ENCODE measurements around the gene PARD3. TPM values are rescaled to one million over a fixed set of nuclear protein-coding genes. Genes with fewer than 3 reads are reported as not detected.

The PARD3 gene
- total and polyA plus RNA-seq, 10 of the 15 experiments (the other 5 are each of a cell fraction or from before 2014, with no cell fraction given): 2.6 to 43.1 (median 13.9) TPM

DNA sequence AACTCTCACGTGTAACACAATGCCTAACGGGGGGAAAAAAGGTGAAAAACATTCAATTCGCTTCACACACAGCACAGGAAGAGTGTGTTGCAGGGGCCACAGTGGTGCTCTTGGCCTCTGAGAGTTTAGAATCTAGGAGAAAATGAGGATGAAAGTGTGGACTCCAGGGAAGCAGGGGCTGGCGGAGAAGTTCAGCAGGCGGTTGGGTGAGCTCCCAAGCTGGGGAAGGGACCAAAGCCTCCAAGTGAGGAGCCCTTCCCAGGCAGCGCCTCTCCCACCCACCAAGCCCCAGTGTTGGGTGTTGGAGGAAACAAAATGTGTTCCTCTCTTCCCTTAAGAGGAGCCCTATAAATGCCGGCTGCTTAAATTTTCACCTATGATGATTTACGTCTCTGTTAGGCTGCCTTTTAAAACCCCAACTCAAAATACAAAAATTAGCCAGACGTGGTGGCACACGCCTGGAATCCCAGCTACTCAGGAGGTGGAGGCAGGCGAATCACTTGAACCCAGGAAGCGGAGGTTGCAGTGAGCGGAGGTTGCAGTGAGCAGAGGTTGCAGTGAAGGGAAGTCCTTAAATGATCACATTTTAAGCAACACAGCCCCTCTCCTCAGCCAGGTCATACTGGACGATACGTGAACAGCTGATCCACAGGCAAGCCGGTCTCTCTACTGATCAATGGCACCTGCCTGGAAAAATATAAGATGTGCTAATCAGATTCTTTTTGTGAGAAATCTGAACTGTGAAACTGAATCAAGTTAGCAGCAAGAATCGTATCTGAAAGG lies 735.2 kb downstream of the PARD3 start:
- Histone ChIP-seq H3K9me3 (replicated peaks; ENCODE audit: control insufficient read depth, insufficient read depth, low read length) (no peaks in the 10 kb centered on the region; the same call in 2 of the 3 replicates), H4K20me1 (ENCODE audit: control insufficient read depth, insufficient read depth) (no peaks in the 10 kb centered on the region), H3K79me2 (ENCODE audit: control insufficient read depth, insufficient read depth, low read length) (no peaks in the 10 kb centered on the region), H3K9ac (ENCODE audit: control insufficient read depth, insufficient read depth, low read length) (no peak overlapping the region), H3K4me3 (no peak overlapping the region), H3K4me1 (ENCODE audit: control insufficient read depth, insufficient read depth, low read length) (no peaks in the 10 kb centered on the region), H3K36me3 (ENCODE audit: control insufficient read depth in 2 of 2, insufficient read depth in 2 of 2, low read length in 1 of 2) (no peaks in the 10 kb centered on the region), H3K4me2 (ENCODE audit: control insufficient read depth, insufficient read depth) (no peak overlapping the region), H3K27ac (ENCODE audit: control insufficient read depth, insufficient read depth) (no peak overlapping the region), H2AFZ (ENCODE audit: control insufficient read depth, low read depth, low read length) (no peak overlapping the region), H3K27me3 (replicated peaks in 1 of 2; ENCODE audit: control insufficient read depth in 2 of 2, insufficient read depth in 2 of 2, low read length in 1 of 2) (no peaks in the 10 kb centered on the region)
- in situ Hi-C loops (cut with MboI) (no loop called here), intact Hi-C loops (cut with micrococcal nuclease; ENCODE audit: unreplicated experiment) (no loop called here)
- DNase-seq (ENCODE audit: low read depth, low spot score) (no peak), ATAC-seq (no peak), FAIRE-seq (no peak)
- WGBS (ENCODE audit: insufficient coverage, insufficient replicate concordance, low lambda C conversion rate, missing lambda C conversion rate): 42% methylated on average over 17 of the region's 17 CpGs
- SMC1A ChIA-PET (ENCODE audit: uncharacterized antibody, unreplicated experiment): no interaction called here
- CTCF ChIA-PET: no interaction called here
- BruUV-seq (replicated peaks): no TSS peak
- RAD21 ChIA-PET (ENCODE audit: unreplicated experiment): no interaction called here
- POLR2A ChIA-PET: no interaction called here
- TF ChIP-seq RFX5 (IDR thresholded peaks at IDR 0.05; ENCODE audit: low read depth, low read length) (no peak), TAF1 (IDR thresholded peaks at IDR 0.05; ENCODE audit: borderline replicate concordance, low read depth, low read length) (no peak), EED (IDR thresholded peaks at IDR 0.05; ENCODE audit: low read depth) (no peak), RUNX3 (IDR thresholded peaks at IDR 0.05; ENCODE audit: low read length) (no peak), BRCA1 (IDR thresholded peaks at IDR 0.05; ENCODE audit: low read depth, low read length) (no peak), SRF (IDR thresholded peaks at IDR 0.05; ENCODE audit: low read depth in 2 of 2, low read length in 2 of 2) (no peak), CHD2 (IDR thresholded peaks at IDR 0.05; ENCODE audit: borderline replicate concordance, low read depth, low read length) (no peak), E4F1 (IDR thresholded peaks at IDR 0.05; ENCODE audit: borderline replicate concordance, partially characterized antibody) (no peak), LARP7 (IDR thresholded peaks at IDR 0.05) (no peak), NKRF (conservative IDR thresholded peaks at IDR 0.05) (no peak), SUZ12 (IDR thresholded peaks at IDR 0.05; ENCODE audit: unreplicated experiment) (no peak), SPI1 (IDR thresholded peaks at IDR 0.05; ENCODE audit: borderline replicate concordance, insufficient read depth, low read depth, low read length) (no peak), ZZZ3 (IDR thresholded peaks at IDR 0.05; ENCODE audit: control insufficient read depth, insufficient read length, low read depth) (no peak), POLR2AphosphoS2 (IDR thresholded peaks at IDR 0.05; ENCODE audit: low read depth, low read length) (no peak), BCL11A (IDR thresholded peaks at IDR 0.05; ENCODE audit: low read depth, low read length) (no peak)
- TF ChIP-seq, protein P1, sequence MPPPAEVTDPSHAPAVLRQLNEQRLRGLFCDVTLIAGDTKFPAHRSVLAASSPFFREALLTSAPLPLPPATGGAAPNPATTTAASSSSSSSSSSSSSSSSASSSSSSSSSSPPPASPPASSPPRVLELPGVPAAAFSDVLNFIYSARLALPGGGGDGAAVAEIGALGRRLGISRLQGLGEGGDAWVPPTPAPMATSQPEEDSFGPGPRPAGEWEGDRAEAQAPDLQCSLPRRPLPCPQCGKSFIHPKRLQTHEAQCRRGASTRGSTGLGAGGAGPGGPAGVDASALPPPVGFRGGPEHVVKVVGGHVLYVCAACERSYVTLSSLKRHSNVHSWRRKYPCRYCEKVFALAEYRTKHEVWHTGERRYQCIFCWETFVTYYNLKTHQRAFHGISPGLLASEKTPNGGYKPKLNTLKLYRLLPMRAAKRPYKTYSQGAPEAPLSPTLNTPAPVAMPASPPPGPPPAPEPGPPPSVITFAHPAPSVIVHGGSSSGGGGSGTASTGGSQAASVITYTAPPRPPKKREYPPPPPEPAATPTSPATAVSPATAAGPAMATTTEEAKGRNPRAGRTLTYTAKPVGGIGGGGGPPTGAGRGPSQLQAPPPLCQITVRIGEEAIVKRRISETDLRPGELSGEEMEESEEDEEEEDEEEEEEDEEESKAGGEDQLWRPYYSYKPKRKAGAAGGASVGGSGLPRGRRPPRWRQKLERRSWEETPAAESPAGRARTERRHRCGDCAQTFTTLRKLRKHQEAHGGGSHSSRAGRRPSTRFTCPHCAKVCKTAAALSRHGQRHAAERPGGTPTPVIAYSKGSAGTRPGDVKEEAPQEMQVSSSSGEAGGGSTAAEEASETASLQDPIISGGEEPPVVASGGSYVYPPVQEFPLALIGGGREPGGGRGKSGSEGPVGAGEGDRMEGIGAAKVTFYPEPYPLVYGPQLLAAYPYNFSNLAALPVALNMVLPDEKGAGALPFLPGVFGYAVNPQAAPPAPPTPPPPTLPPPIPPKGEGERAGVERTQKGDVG (CRISPR knock-in tag; IDR thresholded peaks at IDR 0.05): no peak

All from GM12878 (cell line).